GM19455 (cell line): ENCODE data around the gene SPDYE2B.
"Not testable (repeated sequence)": the region's sequence is repeated elsewhere in the genome, so short reads cannot be mapped to it uniquely, and the experiment has no call there.

Experiments
- ATAC-seq: cut with Tn5 transposase; IDR thresholded peaks from one replicate; pipeline ENCODE4 v1.9.1; 2021; ENCODE audit not compliant: unreplicated experiment

Gene SPDYE2B

GRCh38 chr7:102638848-102639247, 11.3 kb upstream of the SPDYE2B start:
- ATAC-seq: not testable (repeated sequence)

DNA sequence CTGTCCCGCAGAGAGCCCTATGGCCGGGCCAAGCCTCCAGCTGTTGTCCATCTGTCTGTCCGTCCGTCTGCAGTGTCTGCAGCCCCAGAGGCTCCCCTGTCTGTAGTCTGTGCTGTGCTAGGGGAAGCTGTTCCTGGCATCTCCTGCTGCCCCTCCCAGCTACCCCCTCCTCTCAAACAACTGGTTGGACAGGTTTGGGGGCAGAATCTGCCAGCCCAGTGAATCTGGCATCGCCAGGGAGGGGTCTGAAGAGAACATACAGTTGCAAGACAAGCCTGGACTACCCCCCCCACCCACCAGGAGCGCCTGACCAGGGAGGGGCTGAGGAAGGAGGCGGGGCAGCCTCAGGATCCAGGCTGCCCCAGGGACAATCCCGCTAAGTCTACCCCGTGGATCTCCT, 7.4 kb upstream of the SPDYE2B start, which contains the start of gene UPK3BL1:
TSS of gene UPK3BL1 (minus strand) at position 101 of the 400 bp plus-strand sequence. CDS start at position 51, 50 bp downstream.
- not testable (repeated sequence) for ATAC-seq

DNA sequence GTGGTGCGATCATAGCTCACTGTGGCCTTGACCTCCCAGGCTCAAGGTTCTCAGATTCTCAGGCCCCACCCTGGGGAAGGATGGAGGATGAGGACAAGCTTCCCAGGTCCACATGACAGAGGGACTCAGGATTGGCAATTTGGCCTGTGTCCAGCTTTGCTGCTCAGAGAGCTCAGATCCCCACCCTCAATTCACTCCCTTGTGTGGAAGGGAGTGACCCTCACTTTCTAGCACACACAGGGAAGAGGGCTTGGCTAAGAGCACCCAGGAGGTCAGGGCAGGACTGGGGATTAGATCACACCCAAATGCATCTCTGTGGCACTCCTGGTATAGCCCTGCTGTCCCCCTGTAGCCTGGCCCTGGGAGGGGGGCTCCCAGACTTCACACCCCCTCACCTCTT, 6.7 kb upstream of the SPDYE2B start:
- ATAC-seq: not testable (repeated sequence)

DNA sequence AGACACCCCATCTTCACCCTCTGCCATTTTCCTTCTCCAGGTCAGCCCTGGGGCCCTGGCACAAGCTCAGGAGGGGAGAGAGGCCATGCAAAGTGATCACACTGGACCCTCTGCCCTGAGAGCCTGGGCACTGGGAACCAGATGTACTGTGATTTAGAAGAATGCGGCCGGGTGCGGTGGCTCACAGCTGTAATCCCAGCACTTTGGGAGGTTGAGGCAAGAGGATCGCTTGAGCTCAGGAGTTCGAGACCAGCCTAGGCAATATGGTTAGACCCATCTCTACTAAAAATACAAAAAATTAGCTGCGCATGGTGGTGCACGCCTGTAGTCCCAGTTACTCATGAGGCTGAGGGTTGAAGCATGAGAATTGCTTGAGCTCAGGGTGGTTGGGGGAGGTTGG, 2.3 kb upstream of the SPDYE2B start:
- not testable (repeated sequence) for ATAC-seq

GRCh38 chr7:102664765-102665164, 14.6 kb downstream of the SPDYE2B start:
- ATAC-seq: not testable (repeated sequence)

- not testable (repeated sequence) for ATAC-seq
Observed at GRCh38 chr7:102666850-102667249, 16.7 kb downstream of the SPDYE2B start.

- ATAC-seq: not testable (repeated sequence)
Observed at GRCh38 chr7:102667523-102667922, 17.4 kb downstream of the SPDYE2B start.

DNA sequence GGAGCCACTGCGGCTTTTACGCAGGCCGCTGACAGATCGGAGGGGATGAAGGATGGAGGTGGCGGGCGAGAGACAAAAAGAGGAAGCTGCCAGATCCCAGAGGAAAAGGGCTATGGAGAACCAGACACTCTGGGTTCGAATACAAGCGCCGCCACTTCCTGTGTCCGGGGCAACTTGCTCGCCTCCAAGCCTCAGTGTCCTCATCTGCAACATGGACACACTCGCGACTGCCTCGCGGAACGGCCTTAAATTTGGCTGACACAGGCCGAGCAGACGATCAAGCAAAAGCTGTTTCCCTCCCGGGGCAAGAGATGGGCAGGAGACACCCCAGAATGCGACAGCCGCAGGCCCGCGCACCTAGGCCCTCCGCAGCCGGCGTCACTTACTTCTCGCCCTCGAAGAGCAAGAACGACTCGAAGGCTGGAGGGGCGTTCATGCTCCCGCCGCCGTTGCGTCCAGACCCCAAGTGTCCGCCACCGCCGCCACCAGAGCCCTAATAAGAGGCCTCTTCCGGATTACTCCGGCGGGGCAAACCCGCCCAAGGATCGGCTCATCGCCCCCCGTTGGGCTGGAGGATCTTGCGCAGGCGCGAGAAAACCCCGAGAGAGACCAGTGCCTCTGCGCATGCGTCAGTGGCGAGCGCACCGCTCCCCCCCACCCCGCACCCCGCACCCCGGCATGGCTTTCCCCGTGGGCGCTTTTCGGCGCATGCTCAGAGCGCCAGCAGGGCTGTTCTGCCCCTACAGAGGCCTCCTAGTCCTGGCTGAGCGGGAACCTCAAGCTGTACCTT, 21.2 kb downstream of the SPDYE2B start, which contains the start of gene POLR2J2:
TSS of gene POLR2J2 (minus strand) at position 498 of the 790 bp plus-strand sequence. CDS start at position 436, 62 bp downstream.
- ATAC-seq: peak; percentile 62

DNA sequence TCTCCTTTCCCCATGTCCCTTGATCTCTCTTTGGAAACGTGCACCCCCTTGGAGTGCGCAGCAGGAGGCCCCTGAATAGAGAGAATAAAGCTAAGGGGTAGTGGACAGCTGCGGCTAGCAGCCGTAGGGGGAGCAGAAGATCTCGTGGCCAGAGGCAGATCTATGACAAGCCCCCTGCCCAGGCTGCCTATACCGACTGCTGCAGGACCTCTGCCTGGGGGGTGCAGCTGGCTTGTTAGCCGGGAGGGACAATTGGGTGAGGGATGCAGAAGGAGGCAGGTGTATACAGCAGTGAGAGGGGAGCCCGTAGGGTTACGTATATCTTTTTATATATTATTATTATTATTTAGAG, 21.8 kb downstream of the SPDYE2B start:
- not testable (repeated sequence) for ATAC-seq

- ATAC-seq: not testable (repeated sequence)
Observed at GRCh38 chr7:102673447-102674067, 23.4 kb downstream of the SPDYE2B start.

DNA sequence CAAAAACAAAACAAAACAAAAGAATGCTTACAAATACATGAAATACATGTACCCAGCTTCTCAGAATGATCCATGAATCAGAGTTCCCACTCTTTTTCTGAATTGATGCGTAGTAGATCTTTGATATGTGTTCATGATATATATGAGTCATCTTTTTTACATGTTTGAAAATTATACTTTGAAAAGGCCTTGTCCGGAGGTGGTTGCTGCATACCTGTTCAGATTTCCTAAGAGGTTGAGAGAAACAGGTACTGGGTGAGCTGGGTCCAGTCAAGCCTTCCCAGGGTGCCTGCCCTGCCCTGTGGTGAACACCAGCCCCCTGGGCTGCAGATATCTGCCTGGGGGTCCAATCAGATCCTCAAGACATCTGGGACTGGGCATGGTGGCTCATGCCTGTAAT, 25.4 kb downstream of the SPDYE2B start:
- not testable (repeated sequence) for ATAC-seq

DNA sequence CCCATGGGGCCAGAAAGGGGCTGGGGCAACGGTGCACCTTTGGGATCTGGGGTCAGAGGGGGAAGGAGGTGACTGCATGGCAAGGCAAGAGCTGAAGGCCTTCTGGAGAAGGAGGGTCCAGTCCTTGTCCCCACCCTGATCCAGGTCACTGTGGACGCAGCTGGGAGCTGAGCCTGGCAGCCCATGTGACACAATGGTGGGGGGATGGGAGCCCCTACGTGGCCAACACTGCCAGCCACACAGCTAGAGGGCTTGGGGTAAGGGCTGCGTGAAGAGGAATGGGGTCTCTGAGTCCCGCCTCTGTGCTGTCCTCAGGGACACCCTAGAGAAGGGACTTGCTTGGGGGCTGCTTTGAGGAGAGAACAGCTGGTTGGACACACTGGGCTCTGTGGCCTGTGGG, 30.7 kb downstream of the SPDYE2B start:
- not testable (repeated sequence) for ATAC-seq

DNA sequence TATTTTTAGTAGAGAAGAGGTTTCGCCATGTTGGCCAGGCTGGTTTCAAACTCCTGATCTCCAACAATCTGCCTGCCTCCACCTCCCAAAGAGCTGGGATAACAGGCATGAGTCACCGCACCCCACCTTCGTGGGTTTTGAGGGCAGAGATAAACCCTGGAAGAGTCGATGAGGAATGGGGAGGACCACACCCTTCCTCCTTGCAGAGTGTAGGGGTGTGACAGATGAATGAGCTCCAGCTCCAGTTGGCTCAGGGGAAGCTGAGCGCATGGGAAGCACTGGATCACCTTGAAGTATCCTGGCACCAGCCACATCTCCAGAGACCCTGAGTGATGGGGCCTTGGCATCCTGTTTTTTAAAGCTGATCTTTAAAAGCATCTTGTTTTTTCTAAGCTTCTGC, 32.4 kb downstream of the SPDYE2B start:
- not testable (repeated sequence) for ATAC-seq

DNA sequence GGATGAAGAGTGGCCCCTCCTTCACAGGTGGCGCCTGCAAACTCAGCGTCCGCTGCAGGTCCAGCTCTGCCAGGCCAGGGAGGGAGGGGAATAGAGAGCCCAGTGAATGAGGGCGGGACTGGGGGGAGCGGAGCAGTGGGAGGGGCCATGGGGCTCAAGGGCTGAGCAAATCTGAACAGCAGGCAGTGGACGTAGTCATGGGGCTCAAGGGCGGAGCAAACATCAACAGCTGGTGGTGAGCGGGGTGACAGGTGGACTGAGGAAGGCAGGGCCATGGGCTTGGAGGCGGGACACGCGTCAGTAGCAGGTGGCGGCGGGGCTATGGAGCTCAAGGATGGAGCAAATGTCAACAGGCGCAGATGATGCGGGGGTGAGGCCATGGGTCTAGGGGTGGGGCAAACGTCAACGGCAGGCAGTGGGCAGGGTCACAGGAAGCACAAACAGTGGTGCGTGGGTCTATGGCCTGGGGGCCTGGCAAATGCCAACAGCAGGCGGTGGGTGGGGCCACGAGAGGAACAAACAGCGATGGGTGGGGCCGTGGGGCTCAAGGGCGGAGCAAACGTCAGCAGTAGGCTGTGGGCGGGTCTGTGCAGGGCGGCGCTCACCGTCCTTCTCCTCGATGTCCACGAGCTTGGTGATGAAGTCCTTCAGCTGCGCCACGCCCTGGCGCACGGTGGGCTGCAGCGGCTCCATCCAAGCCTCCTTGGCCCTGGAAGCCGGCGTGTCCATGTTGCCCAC, 38.3 kb downstream of the SPDYE2B start:
- ATAC-seq: peak; percentile 86

- peak; percentile 61 for ATAC-seq
Observed at GRCh38 chr7:102689436-102690282, 39.5 kb downstream of the SPDYE2B start.

DNA sequence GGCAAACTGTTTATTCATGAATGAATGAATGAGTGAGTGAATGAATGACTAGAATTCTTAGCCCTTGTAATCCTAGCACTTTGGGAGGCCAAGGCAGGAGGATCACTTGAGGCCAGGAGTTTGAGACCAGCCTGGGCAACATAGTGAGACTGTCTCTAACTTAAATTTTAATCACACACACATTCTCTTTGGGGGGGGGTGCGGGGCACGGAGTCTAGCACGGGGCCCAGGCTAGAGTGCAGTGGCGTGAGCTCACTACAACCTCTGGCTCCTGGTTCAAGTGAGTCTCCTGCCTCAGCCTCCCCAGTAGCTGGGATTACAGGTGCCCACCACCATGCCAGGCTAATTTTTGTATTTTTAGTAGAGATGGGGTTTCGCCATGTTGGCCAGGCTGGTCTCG, 40.5 kb downstream of the SPDYE2B start:
- not testable (repeated sequence) for ATAC-seq

DNA sequence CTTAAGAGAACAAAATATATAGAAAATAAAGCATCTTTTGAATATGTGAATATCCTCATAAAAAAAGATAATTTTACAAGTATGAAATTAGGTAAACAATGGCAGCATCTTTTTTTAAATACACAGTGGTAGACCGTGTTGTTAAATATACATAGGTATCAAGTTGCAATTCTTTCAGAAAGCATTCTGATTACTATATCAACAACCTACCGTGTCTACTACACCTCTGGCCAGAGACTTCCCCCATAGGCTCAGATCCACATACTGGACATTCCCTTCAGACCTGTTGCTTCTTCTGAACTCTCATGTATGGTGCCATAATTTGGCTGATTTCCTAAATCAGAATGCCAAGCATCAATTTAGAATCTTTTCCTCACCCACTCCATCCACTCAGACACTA, 43.9 kb downstream of the SPDYE2B start:
- not testable (repeated sequence) for ATAC-seq

GRCh38 chr7:102695033-102695552, 45.0 kb downstream of the SPDYE2B start:
- not testable (repeated sequence) for ATAC-seq

GRCh38 chr7:102696009-102696408, 45.9 kb downstream of the SPDYE2B start:
- ATAC-seq: not testable (repeated sequence)
